Measurements from ENCODE around the gene GEMIN2. TPM values are rescaled to one million over a fixed set of nuclear protein-coding genes. Genes with fewer than 3 reads are reported as not detected.
"Not testable (repeated sequence)": the region's sequence is repeated elsewhere in the genome, so short reads cannot be mapped to it uniquely, and the experiment has no call there.

The GEMIN2 gene
- total RNA-seq, 4 donors from 2014 or later = 9.9 to 19.5 (median 13.0) TPM

DNA sequence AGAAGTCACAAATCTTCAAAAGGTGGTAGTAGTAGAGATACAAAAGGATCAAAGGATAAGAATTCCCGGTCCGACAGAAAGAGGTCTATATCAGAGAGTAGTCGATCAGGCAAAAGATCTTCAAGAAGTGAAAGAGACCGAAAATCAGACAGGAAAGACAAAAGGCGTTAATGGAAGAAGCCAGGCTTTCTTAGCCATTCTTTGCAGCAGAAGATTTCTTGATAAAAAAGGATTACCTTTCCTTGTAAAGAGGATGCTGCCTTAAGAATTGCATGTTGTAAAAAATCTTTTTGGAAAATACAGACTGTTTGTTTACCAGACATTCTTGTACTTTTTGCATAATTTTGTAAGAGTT is 67.5 kb downstream of the GEMIN2 start:
- no peak for DNase-seq (ENCODE audit: low spot score in 2 of 2)
- WGBS = 80% methylated on average over 5 of the region's 5 CpGs
- H3K9me3 ChIP-seq = no peaks in the 10 kb centered on the region
- no peak overlapping the region for H3K4me3 ChIP-seq
- no peak for TF ChIP-seq POLR2A (IDR thresholded peaks at IDR 0.05)
- no peak for TF ChIP-seq POLR2AphosphoS5 (IDR thresholded peaks at IDR 0.05)
- H3K4me1 ChIP-seq = peaks cover 6% of the 10 kb centered on the region
- H3K27me3 ChIP-seq = no peaks in the 10 kb centered on the region
- no peak overlapping the region for H3K27ac ChIP-seq
- peaks cover 69% of the 10 kb centered on the region for H3K36me3 ChIP-seq

DNA sequence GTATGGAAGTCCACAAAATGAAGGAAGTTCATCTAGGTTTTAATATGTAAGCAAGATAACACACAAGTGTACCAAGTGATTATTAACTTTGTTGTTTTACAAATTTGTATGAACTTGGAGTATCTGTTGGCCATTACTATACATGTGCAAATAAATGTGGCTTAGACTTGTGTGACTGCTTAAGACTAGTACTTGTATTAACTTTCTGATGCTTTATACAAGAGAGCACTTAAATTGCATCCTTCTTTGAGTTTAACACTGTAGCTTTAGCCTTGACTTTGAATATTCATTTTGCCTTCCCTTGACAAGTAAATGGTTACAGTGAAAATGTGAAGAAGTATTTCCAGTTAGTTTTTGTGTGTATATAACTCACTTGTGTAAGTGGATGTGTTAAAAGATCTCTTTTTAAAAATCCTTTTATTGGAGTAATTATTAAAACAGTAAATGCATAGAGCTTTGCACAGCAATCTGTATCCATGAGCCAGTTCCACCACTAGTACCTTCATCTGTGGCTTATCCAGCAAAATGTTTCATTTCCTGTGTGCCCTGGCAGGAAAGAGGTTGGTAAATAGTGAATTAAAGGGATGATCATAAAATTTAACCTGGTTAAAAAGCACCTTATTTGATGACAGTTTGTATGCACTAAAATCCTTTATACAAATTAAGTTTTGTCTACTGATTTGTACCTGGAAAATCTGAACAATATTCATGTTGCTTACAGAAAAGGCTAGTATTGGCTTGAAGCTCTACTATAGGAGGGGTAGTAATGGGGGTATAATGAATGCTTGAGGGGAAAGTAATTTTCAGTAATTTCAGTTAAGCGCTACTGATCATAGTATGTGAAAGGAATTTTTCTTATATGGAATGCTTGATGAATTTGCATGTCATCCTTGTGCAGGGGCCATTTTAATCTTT is 68.9 kb downstream of the GEMIN2 start:
- WGBS = 84% methylated on average over 1 of the region's 1 CpG
- peaks cover 56% of the 10 kb centered on the region for H3K36me3 ChIP-seq
- no peak for TF ChIP-seq EP300 (IDR thresholded peaks at IDR 0.05)
- no peak for TF ChIP-seq POLR2AphosphoS5 (IDR thresholded peaks at IDR 0.05)
- TF ChIP-seq, protein P1, sequence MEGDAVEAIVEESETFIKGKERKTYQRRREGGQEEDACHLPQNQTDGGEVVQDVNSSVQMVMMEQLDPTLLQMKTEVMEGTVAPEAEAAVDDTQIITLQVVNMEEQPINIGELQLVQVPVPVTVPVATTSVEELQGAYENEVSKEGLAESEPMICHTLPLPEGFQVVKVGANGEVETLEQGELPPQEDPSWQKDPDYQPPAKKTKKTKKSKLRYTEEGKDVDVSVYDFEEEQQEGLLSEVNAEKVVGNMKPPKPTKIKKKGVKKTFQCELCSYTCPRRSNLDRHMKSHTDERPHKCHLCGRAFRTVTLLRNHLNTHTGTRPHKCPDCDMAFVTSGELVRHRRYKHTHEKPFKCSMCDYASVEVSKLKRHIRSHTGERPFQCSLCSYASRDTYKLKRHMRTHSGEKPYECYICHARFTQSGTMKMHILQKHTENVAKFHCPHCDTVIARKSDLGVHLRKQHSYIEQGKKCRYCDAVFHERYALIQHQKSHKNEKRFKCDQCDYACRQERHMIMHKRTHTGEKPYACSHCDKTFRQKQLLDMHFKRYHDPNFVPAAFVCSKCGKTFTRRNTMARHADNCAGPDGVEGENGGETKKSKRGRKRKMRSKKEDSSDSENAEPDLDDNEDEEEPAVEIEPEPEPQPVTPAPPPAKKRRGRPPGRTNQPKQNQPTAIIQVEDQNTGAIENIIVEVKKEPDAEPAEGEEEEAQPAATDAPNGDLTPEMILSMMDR (IDR thresholded peaks at IDR 0.05) = no peak
- no peak for TF ChIP-seq POLR2A (IDR thresholded peaks at IDR 0.05)
- H3K9me3 ChIP-seq = no peaks in the 10 kb centered on the region
- no peaks in the 10 kb centered on the region for H3K27me3 ChIP-seq
- no peaks in the 10 kb centered on the region for H3K4me1 ChIP-seq
- no peak for DNase-seq (ENCODE audit: low spot score in 2 of 2)
- H3K27ac ChIP-seq = no peak overlapping the region
- H3K4me3 ChIP-seq = no peak overlapping the region

- 93% methylated on average over 5 of the region's 5 CpGs for WGBS
- H3K27ac ChIP-seq; H3K4me3 ChIP-seq; H3K4me1 ChIP-seq; H3K27me3 ChIP-seq; DNase-seq (ENCODE audit: low spot score in 2 of 2); H3K9me3 ChIP-seq: not testable (repeated sequence)
- H3K36me3 ChIP-seq = peaks cover 50% of the 10 kb centered on the region
Measured at GRCh38 chr14:39183685-39184003, 69.5 kb downstream of the GEMIN2 start.

GRCh38 chr14:39184628-39185255 is 70.6 kb downstream of the GEMIN2 start:
- TF ChIP-seq EP300 (IDR thresholded peaks at IDR 0.05) = no peak
- TF ChIP-seq, protein P1 (IDR thresholded peaks at IDR 0.05) = no peak
- no peak for TF ChIP-seq POLR2A (IDR thresholded peaks at IDR 0.05)
- TF ChIP-seq POLR2AphosphoS5 (IDR thresholded peaks at IDR 0.05) = no peak
- Histone ChIP-seq H3K27ac (no peak overlapping the region), H3K36me3 (peaks cover 39% of the 10 kb centered on the region), H3K4me3 (no peak overlapping the region), H3K4me1 (peaks cover 4% of the 10 kb centered on the region), H3K27me3 (no peaks in the 10 kb centered on the region), H3K9me3 (no peaks in the 10 kb centered on the region)
- WGBS = 96% methylated on average over 4 of the region's 4 CpGs
- no peak for DNase-seq (ENCODE audit: low spot score in 2 of 2)

DNA sequence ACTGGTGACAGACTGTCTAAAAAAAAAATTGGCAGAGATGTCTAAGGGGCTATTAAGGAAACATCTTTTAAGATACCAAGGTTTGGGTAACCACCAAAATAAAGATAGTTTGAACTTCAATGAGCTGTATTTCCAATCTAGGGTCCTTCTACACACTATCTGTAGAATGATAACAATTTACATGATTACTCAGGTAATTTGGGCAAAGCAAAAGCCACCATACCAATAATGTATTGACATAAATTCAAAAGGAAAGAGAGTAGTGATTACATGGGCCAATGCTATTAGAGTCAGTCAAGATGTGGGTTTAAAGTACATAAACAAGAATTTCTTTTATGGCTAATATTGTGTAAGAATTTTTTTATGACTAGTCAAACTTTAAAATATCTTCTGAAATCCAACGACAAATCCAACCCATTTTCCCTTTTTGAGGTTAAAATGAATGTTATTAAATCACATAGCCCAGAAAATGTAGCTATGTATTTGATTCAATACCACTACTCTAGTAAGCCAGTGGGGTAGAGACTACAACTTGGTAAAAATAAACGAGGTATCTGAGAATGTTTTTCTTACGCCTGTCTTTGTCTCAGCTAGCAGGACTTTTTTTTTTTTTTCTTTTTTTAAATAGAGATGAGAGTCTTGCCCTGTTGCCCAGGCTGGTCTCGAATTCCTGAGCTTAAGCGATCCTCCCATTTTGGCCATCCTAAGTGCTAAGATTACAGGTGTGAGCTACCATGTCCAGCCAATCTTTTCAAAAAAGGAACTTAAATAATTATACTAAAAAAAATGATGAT is 71.3 kb downstream of the GEMIN2 start:
- TF ChIP-seq EP300 (IDR thresholded peaks at IDR 0.05) (no peak), POLR2AphosphoS5 (IDR thresholded peaks at IDR 0.05) (no peak), POLR2A (IDR thresholded peaks at IDR 0.05) (no peak)
- TF ChIP-seq, protein P1 (IDR thresholded peaks at IDR 0.05) = no peak
- no peaks in the 10 kb centered on the region for H3K27me3 ChIP-seq
- H3K27ac ChIP-seq = no peak overlapping the region
- peaks cover 31% of the 10 kb centered on the region for H3K36me3 ChIP-seq
- no peak for DNase-seq (ENCODE audit: low spot score in 2 of 2)
- H3K9me3 ChIP-seq = no peaks in the 10 kb centered on the region
- WGBS = 93% methylated on average over 5 of the region's 5 CpGs
- H3K4me1 ChIP-seq = peaks cover 4% of the 10 kb centered on the region
- H3K4me3 ChIP-seq = no peak overlapping the region

Other genes with a start within 250 kb of the GEMIN2 start
- 10 to 100 TPM; 33.8 to 59.1 (median 50.3) TPM for gene SEC23A, start 11.1 kb upstream of the GEMIN2 start, total RNA-seq
- gene TRAPPC6B, start 56.0 kb downstream of the GEMIN2 start, total RNA-seq = 10 to 100 TPM; 16.9 to 18.9 (median 17.5) TPM
- gene PNN, start 60.9 kb downstream of the GEMIN2 start, total RNA-seq = 10 to 100 TPM; 24.8 to 63.3 (median 26.4) TPM
- gene MIA2, start 119.6 kb downstream of the GEMIN2 start, total RNA-seq = 10 to 100 TPM; 15.3 to 19.4 (median 18.0) TPM

Measured in suprapubic skin (tissue), 4 donors.